Upper lobe of left lung (tissue), 6 donors: ENCODE data around the gene HLA-DPB1. TPM values are rescaled to one million over a fixed set of nuclear protein-coding genes. Genes with fewer than 3 reads are reported as not detected.
"Not testable (repeated sequence)": the region's sequence is repeated elsewhere in the genome, so short reads cannot be mapped to it uniquely, and the experiment has no call there.

Experiments
- ATAC-seq, 2 donors: fragments of 200-7000 bp; cut with Tn5 transposase; one replicate each; pipeline ENCODE4 v1.9.1; 2022; ENCODE audit warnings: mild to moderate bottlenecking in 2 of 2, moderate library complexity in 2 of 2; ENCODE audit not compliant: low FRiP score in 2 of 2
- DNase-seq, 2 donors: peaks; one replicate each; pipeline ENCODE4 v3.0.0-alpha.2; 2019 to 2020
- H3K27ac ChIP-seq, 4 donors: fragments of 200-600 bp; sonication (generic); one replicate each; pipeline ENCODE4 v1.5.1; 2016 to 2019
- H3K27me3 ChIP-seq, 4 donors: fragments of 200-600 bp; sonication (generic); one replicate each; pipeline ENCODE4 v1.5.1; 2017 to 2019
- H3K36me3 ChIP-seq, 4 donors: fragments of 200-600 bp; sonication (generic); one replicate each; pipeline ENCODE4 v1.5.1; 2016 to 2019
- H3K4me1 ChIP-seq, 4 donors: fragments of 200-600 bp; sonication (generic); one replicate each; pipeline ENCODE4 v1.5.1; 2018 to 2019
- H3K4me3 ChIP-seq, 4 donors: fragments of 200-600 bp; sonication (generic); one replicate each; pipeline ENCODE4 v1.5.1; 2017 to 2019; ENCODE audit warnings: mild to moderate bottlenecking in 2 of 4, moderate library complexity in 1 of 4
- H3K9me3 ChIP-seq, 4 donors: fragments of 200-600 bp; sonication (generic); one replicate each; pipeline ENCODE4 v1.5.1; 2018 to 2019
- EP300 ChIP-seq, 4 donors: sonication (generic); formaldehyde crosslinking; IDR thresholded peaks; one replicate each; pipeline ENCODE4 v1.5.1; 2017; ENCODE audit warnings: antibody characterized with exemption in 4 of 4, control low read depth in 2 of 4
- POLR2A ChIP-seq, 4 donors: fragments of 450-650 bp; IDR thresholded peaks; one replicate each; pipeline ENCODE4 v1.5.1; 2016 to 2017; ENCODE audit warnings: antibody characterized with exemption in 4 of 4, mild to moderate bottlenecking in 2 of 4
- POLR2AphosphoS5 ChIP-seq, 2 donors: sonication (generic); formaldehyde crosslinking; IDR thresholded peaks; one replicate each; pipeline ENCODE4 v1.5.1; 2017; ENCODE audit warnings: antibody characterized with exemption in 2 of 2
- WGBS, 2 donors: methylation state at CpG; one replicate each; pipeline ENCODE4 v1.1.5; 2017 to 2018; 5-methylcytosine and 5-hydroxymethylcytosine counted together
- total RNA-seq, 6 donors: library from RNA; depleted of rRNA in 4 of 6; stranded (reverse); fragments of >200 nt in 4 of 6; gene quantifications; one replicate each; pipeline versions ENCODE4 v1.1.0 to v1.2.1, GENCODE V29; 2016 to 2021
- TF ChIP-seq, protein P1 (sequence below), 6 experiments: fragments of 450-650 bp in 4 of 6; fragments of 200-600 bp in 2 of 6; sonication (generic) in 2 of 6; IDR thresholded peaks; one replicate each; pipeline ENCODE4 v1.5.1; 2016 to 2019; ENCODE audit warnings: antibody characterized with exemption in 6 of 6
- donor health status: DM: no; HTN: no; CAD: no; lungs with moderate emphysema.
- donor health status: DM: no; HTN: yes; CAD: no; lungs with severe emphysema.

Gene HLA-DPB1
- total RNA-seq, 6 donors from 2014 or later, result 194 to 697 (median 373) TPM

DNA sequence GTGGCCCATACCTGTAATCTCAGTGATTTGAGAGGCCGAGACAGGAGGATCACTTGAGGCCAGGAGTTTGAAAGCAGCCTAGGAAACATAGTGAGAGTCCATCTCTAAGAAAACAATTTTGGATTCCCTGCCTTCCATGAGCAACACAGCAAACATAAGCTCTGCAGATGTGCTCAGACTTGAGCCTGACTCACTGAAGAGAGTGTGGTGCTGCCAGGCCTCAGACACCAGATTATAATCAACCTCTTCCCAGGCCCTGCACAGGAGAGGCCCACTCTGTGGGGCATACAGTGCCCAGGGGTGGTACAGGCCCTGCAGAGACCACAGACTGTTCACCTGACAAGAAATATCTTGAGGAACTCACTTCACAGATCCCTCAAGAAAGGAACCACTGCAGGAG, 19.9 kb downstream of the HLA-DPB1 start:
- H3K4me1 ChIP-seq, result no peaks in the 10 kb centered on the region
- peaks cover 0 to 13% (median 1%) of the 10 kb centered on the region in 4 donors for H3K9me3 ChIP-seq
- no peaks in the 10 kb centered on the region for H3K27me3 ChIP-seq
- DNase-seq (no peak), ATAC-seq (no peak)
- 94 to 96% methylated on average over 1 of the region's 1 CpG for WGBS, 2 donors
- H3K4me3 ChIP-seq, result no peak overlapping the region
- TF ChIP-seq, protein P1, sequence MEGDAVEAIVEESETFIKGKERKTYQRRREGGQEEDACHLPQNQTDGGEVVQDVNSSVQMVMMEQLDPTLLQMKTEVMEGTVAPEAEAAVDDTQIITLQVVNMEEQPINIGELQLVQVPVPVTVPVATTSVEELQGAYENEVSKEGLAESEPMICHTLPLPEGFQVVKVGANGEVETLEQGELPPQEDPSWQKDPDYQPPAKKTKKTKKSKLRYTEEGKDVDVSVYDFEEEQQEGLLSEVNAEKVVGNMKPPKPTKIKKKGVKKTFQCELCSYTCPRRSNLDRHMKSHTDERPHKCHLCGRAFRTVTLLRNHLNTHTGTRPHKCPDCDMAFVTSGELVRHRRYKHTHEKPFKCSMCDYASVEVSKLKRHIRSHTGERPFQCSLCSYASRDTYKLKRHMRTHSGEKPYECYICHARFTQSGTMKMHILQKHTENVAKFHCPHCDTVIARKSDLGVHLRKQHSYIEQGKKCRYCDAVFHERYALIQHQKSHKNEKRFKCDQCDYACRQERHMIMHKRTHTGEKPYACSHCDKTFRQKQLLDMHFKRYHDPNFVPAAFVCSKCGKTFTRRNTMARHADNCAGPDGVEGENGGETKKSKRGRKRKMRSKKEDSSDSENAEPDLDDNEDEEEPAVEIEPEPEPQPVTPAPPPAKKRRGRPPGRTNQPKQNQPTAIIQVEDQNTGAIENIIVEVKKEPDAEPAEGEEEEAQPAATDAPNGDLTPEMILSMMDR (IDR thresholded peaks at IDR 0.05), result no peak
- no peak for TF ChIP-seq POLR2AphosphoS5 (IDR thresholded peaks at IDR 0.05)
- TF ChIP-seq EP300 (IDR thresholded peaks at IDR 0.05), result no peak
- no peak for TF ChIP-seq POLR2A (IDR thresholded peaks at IDR 0.05)
- H3K27ac ChIP-seq, result no peak overlapping the region
- no peaks in the 10 kb centered on the region for H3K36me3 ChIP-seq

DNA sequence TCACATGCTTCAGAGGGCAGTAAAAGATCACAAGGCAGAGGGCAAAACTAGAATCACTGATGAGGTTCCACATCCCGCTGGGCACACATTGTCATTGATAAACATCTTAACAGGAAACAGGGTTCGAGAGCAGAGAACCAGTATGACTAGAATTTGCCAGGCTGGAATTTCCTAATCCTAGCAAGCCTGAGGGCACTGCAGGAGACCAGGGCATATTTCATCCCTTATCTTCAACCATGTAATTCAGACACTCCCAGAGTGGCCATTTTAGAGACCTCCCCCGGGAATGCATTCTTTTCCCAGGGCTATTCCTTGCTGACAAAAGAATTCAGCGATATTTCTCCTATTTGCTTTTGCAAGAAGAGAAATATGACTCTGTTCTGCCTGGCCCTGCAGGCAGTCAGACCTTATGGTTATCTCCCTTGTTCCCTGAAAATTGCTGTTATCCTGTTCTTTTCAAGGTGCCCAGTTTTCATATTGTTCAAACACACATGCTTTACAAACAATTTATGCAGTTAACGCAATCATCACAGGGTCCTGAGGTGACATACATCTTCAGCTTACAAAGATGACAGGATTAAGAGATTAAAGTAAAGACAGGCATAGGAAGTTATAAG, 25.4 kb downstream of the HLA-DPB1 start:
- H3K27me3 ChIP-seq, H3K4me1 ChIP-seq, ATAC-seq, H3K36me3 ChIP-seq, H3K27ac ChIP-seq, H3K4me3 ChIP-seq, DNase-seq: not testable (repeated sequence)
- H3K9me3 ChIP-seq, result peaks cover 0 to 22% (median 4%) of the 10 kb centered on the region in 4 donors
- WGBS, 2 donors, result 47 to 90% methylated on average over 5 of the region's 5 CpGs

DNA sequence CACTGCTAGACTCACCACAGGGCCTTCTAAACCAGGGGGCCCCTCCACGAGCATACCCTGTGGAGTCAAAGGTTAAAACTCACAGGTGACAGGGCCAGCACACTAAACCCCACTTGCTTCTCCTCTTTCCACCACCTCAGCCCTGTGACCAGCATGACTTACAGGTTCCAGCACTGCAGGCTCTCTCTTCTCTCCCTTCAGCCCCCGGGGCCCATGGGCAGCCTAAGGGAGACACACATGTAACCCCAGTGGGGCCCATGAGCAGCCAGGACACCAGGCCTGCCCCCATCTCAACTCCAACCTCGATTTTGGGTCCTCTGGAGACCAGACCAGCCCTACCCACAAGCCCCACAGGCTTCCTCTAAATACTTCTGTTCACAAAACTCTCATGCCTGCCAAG, 28.0 kb downstream of the HLA-DPB1 start:
- no peak for ATAC-seq
- TF ChIP-seq EP300 (IDR thresholded peaks at IDR 0.05), result no peak
- TF ChIP-seq POLR2A (IDR thresholded peaks at IDR 0.05), result no peak
- TF ChIP-seq, protein P1 (IDR thresholded peaks at IDR 0.05), result no peak
- TF ChIP-seq POLR2AphosphoS5 (IDR thresholded peaks at IDR 0.05), result no peak
- Histone ChIP-seq H3K4me1 (peaks cover 0 to 7% (median 2%) of the 10 kb centered on the region in 4 donors), H3K27ac (no peak overlapping the region), H3K36me3 (no peaks in the 10 kb centered on the region), H3K4me3 (no peak overlapping the region), H3K27me3 (no peaks in the 10 kb centered on the region), H3K9me3 (peaks cover 0 to 14% (median 4%) of the 10 kb centered on the region in 4 donors)
- DNase-seq, result no peak
- WGBS, 2 donors, result 45 to 82% methylated on average over 3 of the region's 3 CpGs

DNA sequence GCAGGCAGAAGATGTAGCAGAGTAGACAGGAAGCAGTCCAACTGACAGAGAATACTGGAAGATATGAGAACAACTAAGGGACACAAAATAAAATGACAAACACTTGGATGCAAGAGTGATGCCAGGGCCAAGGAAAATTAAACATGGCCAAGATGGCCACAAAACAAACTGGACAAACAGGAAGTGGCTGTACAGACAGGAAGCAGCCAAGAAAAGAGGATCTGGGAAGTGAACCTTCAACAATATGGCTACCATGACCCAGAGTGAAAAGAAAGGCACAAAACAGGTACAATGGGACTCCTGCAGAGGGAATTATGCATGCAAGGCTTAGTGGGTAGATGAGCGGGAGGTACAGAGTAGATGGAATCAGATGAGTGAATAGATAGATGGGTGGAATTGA, 29.1 kb downstream of the HLA-DPB1 start:
- Histone ChIP-seq H3K27me3 (no peaks in the 10 kb centered on the region), H3K4me1 (peaks cover 0 to 7% (median 2%) of the 10 kb centered on the region in 4 donors), H3K9me3 (peaks cover 0 to 14% (median 4%) of the 10 kb centered on the region in 4 donors), H3K36me3 (no peaks in the 10 kb centered on the region), H3K4me3 (no peak overlapping the region), H3K27ac (no peak overlapping the region)
- TF ChIP-seq, protein P1 (IDR thresholded peaks at IDR 0.05), result no peak
- TF ChIP-seq EP300 (IDR thresholded peaks at IDR 0.05) (no peak), POLR2A (IDR thresholded peaks at IDR 0.05) (no peak), POLR2AphosphoS5 (IDR thresholded peaks at IDR 0.05) (no peak)
- WGBS, 2 donors, result 88 to 98% methylated on average over 1 of the region's 1 CpG
- DNase-seq (no peak), ATAC-seq (no peak)

DNA sequence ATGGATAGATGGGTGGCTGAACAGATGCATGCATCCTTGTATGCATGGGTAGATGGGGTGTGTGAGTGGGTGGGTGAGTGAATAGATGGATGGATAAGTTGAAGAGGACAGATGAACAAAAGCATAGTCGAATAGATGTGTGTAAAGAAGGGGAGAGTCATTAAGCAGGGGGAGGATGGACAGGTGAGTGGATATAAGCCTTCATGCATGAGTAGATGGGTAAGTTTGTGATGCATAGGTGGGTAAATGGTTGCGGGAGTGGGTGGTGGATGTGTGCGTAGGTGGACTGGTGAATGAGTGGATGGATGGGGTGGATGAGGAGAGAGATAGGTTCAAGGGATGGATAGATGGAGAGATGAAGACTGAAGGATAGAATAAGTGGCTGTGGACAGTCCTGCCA, 29.6 kb downstream of the HLA-DPB1 start:
- Histone ChIP-seq H3K27ac (no peak overlapping the region), H3K27me3 (no peaks in the 10 kb centered on the region), H3K4me3 (no peak overlapping the region), H3K36me3 (no peaks in the 10 kb centered on the region), H3K9me3 (peaks cover 0 to 12% (median 4%) of the 10 kb centered on the region in 4 donors), H3K4me1 (peaks cover 0 to 7% (median 2%) of the 10 kb centered on the region in 4 donors)
- DNase-seq, result no peak
- TF ChIP-seq, protein P1 (IDR thresholded peaks at IDR 0.05), result no peak
- no peak for TF ChIP-seq POLR2A (IDR thresholded peaks at IDR 0.05)
- no peak for TF ChIP-seq POLR2AphosphoS5 (IDR thresholded peaks at IDR 0.05)
- no peak for TF ChIP-seq EP300 (IDR thresholded peaks at IDR 0.05)
- no peak for ATAC-seq
- 65 to 95% methylated on average over 3 of the region's 3 CpGs for WGBS, 2 donors
